Measurements from ENCODE around the gene ITGAD. TPM values are rescaled to one million over a fixed set of nuclear protein-coding genes. Genes with fewer than 3 reads are reported as not detected.
"Not testable (repeated sequence)": the region's sequence is repeated elsewhere in the genome, so short reads cannot be mapped to it uniquely, and the experiment has no call there.

The ITGAD gene
- polyA plus RNA-seq, 12 donors = 0.15 to 1.5 (median 0.62) TPM; not detected in 2

GRCh38 chr16:31429314-31429713, 36.2 kb downstream of the ITGAD start:
- DNase-seq = no peak

GRCh38 chr16:31429796-31430195, 36.7 kb downstream of the ITGAD start:
- DNase-seq = no peak

- no peak for DNase-seq
Measured at GRCh38 chr16:31430380-31431052, 37.4 kb downstream of the ITGAD start.

GRCh38 chr16:31435341-31436220, 42.4 kb downstream of the ITGAD start:
- no peak for DNase-seq

- DNase-seq = no peak
Measured at GRCh38 chr16:31436221-31437045, 43.3 kb downstream of the ITGAD start.

- no peak for DNase-seq
Measured at GRCh38 chr16:31438414-31438813, 45.3 kb downstream of the ITGAD start.

- DNase-seq = not testable (repeated sequence)
Measured at GRCh38 chr16:31439023-31439422, 45.9 kb downstream of the ITGAD start.

- DNase-seq = no peak
Measured at GRCh38 chr16:31439519-31439918, 46.4 kb downstream of the ITGAD start.

GRCh38 chr16:31440516-31441184, 47.5 kb downstream of the ITGAD start:
- DNase-seq = no peak

GRCh38 chr16:31441956-31442355, 48.8 kb downstream of the ITGAD start:
- no peak for DNase-seq

GRCh38 chr16:31445931-31446330, 52.8 kb downstream of the ITGAD start:
- not testable (repeated sequence) for DNase-seq

- DNase-seq = no peak
Measured at GRCh38 chr16:31451201-31451600, 58.1 kb downstream of the ITGAD start.

GRCh38 chr16:31451681-31452351, 58.7 kb downstream of the ITGAD start:
- no peak for DNase-seq

- DNase-seq = peak; percentile 43
Measured at GRCh38 chr16:31452631-31453106, 59.5 kb downstream of the ITGAD start.

GRCh38 chr16:31453255-31454204, 60.4 kb downstream of the ITGAD start:
- no peak for DNase-seq

- DNase-seq = no peak
Measured at GRCh38 chr16:31455601-31456314, 62.6 kb downstream of the ITGAD start.

- DNase-seq = no peak
Measured at GRCh38 chr16:31456988-31457360, 63.8 kb downstream of the ITGAD start.

- DNase-seq = no peak
Measured at GRCh38 chr16:31458073-31458843, 65.1 kb downstream of the ITGAD start.

Measured in muscle of arm (tissue), 12 donors.